ENCODE results near the gene LMAN2.

The LMAN2 gene

GRCh38 chr5:177327539-177328522 is 23.6 kb downstream of the LMAN2 start:
- peak; percentile 47 for DNase-seq (ENCODE audit: insufficient read length, low spot score)
- TF ChIP-seq POLR2A (IDR thresholded peaks at IDR 0.05; ENCODE audit: low read depth, low read length) = no peak
- FAIRE-seq = no peak

GRCh38 chr5:177325868-177326381 is 25.5 kb downstream of the LMAN2 start:
- TF ChIP-seq POLR2A (IDR thresholded peaks at IDR 0.05; ENCODE audit: low read depth, low read length) = no peak
- FAIRE-seq = no peak
- no peak for DNase-seq (ENCODE audit: insufficient read length, low spot score)

- FAIRE-seq (no peak), DNase-seq (ENCODE audit: insufficient read length, low spot score) (no peak)
- TF ChIP-seq POLR2A (IDR thresholded peaks at IDR 0.05; ENCODE audit: low read depth, low read length) = no peak
Measured at GRCh38 chr5:177320879-177321278, 30.6 kb downstream of the LMAN2 start.

GRCh38 chr5:177319913-177320588 is 31.4 kb downstream of the LMAN2 start:
- DNase-seq (ENCODE audit: insufficient read length, low spot score) (no peak), FAIRE-seq (no peak)
- TF ChIP-seq POLR2A (IDR thresholded peaks at IDR 0.05; ENCODE audit: low read depth, low read length) = no peak

GRCh38 chr5:177317959-177318377 is 33.5 kb downstream of the LMAN2 start:
- no peak for TF ChIP-seq POLR2A (IDR thresholded peaks at IDR 0.05; ENCODE audit: low read depth, low read length)
- DNase-seq (ENCODE audit: insufficient read length, low spot score) = peak; percentile 69
- FAIRE-seq = no peak

GRCh38 chr5:177316005-177316404 is 35.5 kb downstream of the LMAN2 start:
- DNase-seq (ENCODE audit: insufficient read length, low spot score) = no peak
- TF ChIP-seq POLR2A (IDR thresholded peaks at IDR 0.05; ENCODE audit: low read depth, low read length) = no peak
- FAIRE-seq = no peak

- no peak for TF ChIP-seq POLR2A (IDR thresholded peaks at IDR 0.05; ENCODE audit: low read depth, low read length)
- no peak for DNase-seq (ENCODE audit: insufficient read length, low spot score)
- no peak for FAIRE-seq
Measured at GRCh38 chr5:177315411-177315810, 36.1 kb downstream of the LMAN2 start.

GRCh38 chr5:177314376-177315342 is 36.8 kb downstream of the LMAN2 start:
- no peak for TF ChIP-seq POLR2A (IDR thresholded peaks at IDR 0.05; ENCODE audit: low read depth, low read length)

GRCh38 chr5:177313561-177314259 is 37.8 kb downstream of the LMAN2 start:
- FAIRE-seq = no peak
- no peak for DNase-seq (ENCODE audit: insufficient read length, low spot score)
- TF ChIP-seq POLR2A (IDR thresholded peaks at IDR 0.05; ENCODE audit: low read depth, low read length) = no peak

More at GRCh38 chr5:177314376-177315342, 36.8 kb downstream of the LMAN2 start:
- FAIRE-seq (no peak), DNase-seq (ENCODE audit: insufficient read length, low spot score) (no peak)

- peak; percentile 34 for DNase-seq (ENCODE audit: insufficient read length, low spot score)
- TF ChIP-seq POLR2A (IDR thresholded peaks at IDR 0.05; ENCODE audit: low read depth, low read length) = no peak
- FAIRE-seq = no peak
Measured at GRCh38 chr5:177312649-177313181, 38.8 kb downstream of the LMAN2 start.

GRCh38 chr5:177311723-177312648 is 39.5 kb downstream of the LMAN2 start, which contains the start of gene MXD3:
Gene MXD3, minus strand, starts transcription at chr5:177311898. Its CDS starts 68 bp downstream, at chr5:177311830.
- TF ChIP-seq POLR2A (IDR thresholded peaks at IDR 0.05; ENCODE audit: low read depth, low read length) = peak; percentile 45
- peak; percentile 91 for DNase-seq (ENCODE audit: insufficient read length, low spot score)
- no peak for FAIRE-seq

All from H54 (cell line).